Ectodermal cell (in vitro differentiated cells): ENCODE data around the gene STAMBPL1.

Experiments used
- H3K27ac ChIP-seq: 2 replicates; pipeline ENCODE4 v1.7.0; 2013; ENCODE audit warnings: mild to moderate bottlenecking, low read depth, low read length; ENCODE audit not compliant: insufficient read depth, poor library complexity, severe bottlenecking
- H3K27me3 ChIP-seq: 2 replicates; pipeline ENCODE4 v1.7.0; 2013; ENCODE audit warnings: mild to moderate bottlenecking, low read length; ENCODE audit not compliant: insufficient read depth, control insufficient read depth, poor library complexity, severe bottlenecking
- H3K36me3 ChIP-seq: one replicate; pipeline ENCODE4 v1.7.0; 2013; ENCODE audit warnings: low read length; ENCODE audit not compliant: control insufficient read depth, insufficient read depth
- H3K4me1 ChIP-seq: one replicate; pipeline ENCODE4 v1.7.0; 2013; ENCODE audit warnings: low read length; ENCODE audit not compliant: control insufficient read depth, insufficient read depth
- H3K4me3 ChIP-seq: 2 replicates; pipeline ENCODE4 v1.7.0; 2013; ENCODE audit warnings: low read depth, low read length, control low read depth; ENCODE audit not compliant: insufficient read depth
- H3K9me3 ChIP-seq: 2 replicates; pipeline ENCODE4 v1.7.0; 2013; ENCODE audit warnings: mild to moderate bottlenecking, low read length, moderate library complexity; ENCODE audit not compliant: control insufficient read depth
- WGBS, 2 experiments: methylation state at CpG; one replicate each; pipeline ENCODE4 v1.1.7; 2013; ENCODE audit warnings: missing lambda C conversion rate in 2 of 2; 5-methylcytosine and 5-hydroxymethylcytosine counted together

STAMBPL1 gene

GRCh38 chr10:88840104-88840503, 39.9 kb upstream of the STAMBPL1 start:
- Histone ChIP-seq H3K27ac (no peak overlapping the region), H3K4me3 (no peak overlapping the region), H3K27me3 (no peaks in the 10 kb centered on the region), H3K36me3 (no peaks in the 10 kb centered on the region), H3K9me3 (no peaks in the 10 kb centered on the region), H3K4me1 (no peaks in the 10 kb centered on the region)
- WGBS, 2 experiments: 79% methylated on average over 3 of the region's 3 CpGs; no CpG with 5 or more reads in 1 of the 2 experiments

GRCh38 chr10:88840881-88841280, 39.2 kb upstream of the STAMBPL1 start:
- Histone ChIP-seq H3K36me3 (no peaks in the 10 kb centered on the region), H3K27me3 (no peaks in the 10 kb centered on the region), H3K9me3 (no peaks in the 10 kb centered on the region), H3K27ac (no peak overlapping the region), H3K4me1 (no peaks in the 10 kb centered on the region), H3K4me3 (no peak overlapping the region)
- 92 to 94% methylated on average over 4 to 5 of the region's 5 CpGs for WGBS, 2 experiments

GRCh38 chr10:88841316-88842111, 38.5 kb upstream of the STAMBPL1 start:
- Histone ChIP-seq H3K36me3 (no peaks in the 10 kb centered on the region), H3K9me3 (no peaks in the 10 kb centered on the region), H3K27ac (no peak overlapping the region), H3K4me1 (no peaks in the 10 kb centered on the region), H3K4me3 (no peak overlapping the region), H3K27me3 (no peaks in the 10 kb centered on the region)
- WGBS, 2 experiments: 90 to 92% methylated on average over 6 of the region's 6 CpGs

GRCh38 chr10:88843171-88843570, 36.9 kb upstream of the STAMBPL1 start:
- Histone ChIP-seq H3K27me3 (no peaks in the 10 kb centered on the region), H3K4me1 (no peaks in the 10 kb centered on the region)
- WGBS, 2 experiments: 91 to 94% methylated on average over 4 of the region's 4 CpGs

GRCh38 chr10:88848499-88848898, 31.5 kb upstream of the STAMBPL1 start:
- Histone ChIP-seq H3K4me3 (no peak overlapping the region), H3K4me1 (no peaks in the 10 kb centered on the region), H3K9me3 (no peaks in the 10 kb centered on the region), H3K36me3 (no peaks in the 10 kb centered on the region), H3K27ac (no peak overlapping the region), H3K27me3 (no peaks in the 10 kb centered on the region)
- WGBS, 2 experiments: 94 to 100% methylated on average over 1 of the region's 1 CpG

More at GRCh38 chr10:88843171-88843570, 36.9 kb upstream of the STAMBPL1 start:
- H3K9me3 ChIP-seq: no peaks in the 10 kb centered on the region
- H3K27ac ChIP-seq: no peak overlapping the region
- H3K36me3 ChIP-seq: no peaks in the 10 kb centered on the region
- no peak overlapping the region for H3K4me3 ChIP-seq

GRCh38 chr10:88849234-88849633, 30.8 kb upstream of the STAMBPL1 start:
- Histone ChIP-seq H3K27me3 (no peaks in the 10 kb centered on the region), H3K36me3 (no peaks in the 10 kb centered on the region), H3K4me3 (no peak overlapping the region), H3K9me3 (no peaks in the 10 kb centered on the region), H3K4me1 (no peaks in the 10 kb centered on the region), H3K27ac (no peak overlapping the region)
- WGBS, 2 experiments: 92 to 96% methylated on average over 1 of the region's 1 CpG

GRCh38 chr10:88850712-88851111, 29.3 kb upstream of the STAMBPL1 start:
- H3K9me3 ChIP-seq: no peaks in the 10 kb centered on the region
- H3K4me3 ChIP-seq: no peak overlapping the region
- no peaks in the 10 kb centered on the region for H3K4me1 ChIP-seq
- no peak overlapping the region for H3K27ac ChIP-seq
- WGBS, 2 experiments: 95 to 100% methylated on average over 1 of the region's 1 CpG
- no peaks in the 10 kb centered on the region for H3K36me3 ChIP-seq
- no peaks in the 10 kb centered on the region for H3K27me3 ChIP-seq

- H3K36me3 ChIP-seq: no peaks in the 10 kb centered on the region
- H3K4me3 ChIP-seq: no peak within 1 kb of the TSS
- H3K27me3 ChIP-seq: no peaks in the 10 kb centered on the region
- 62 to 75% methylated on average over 5 of the region's 5 CpGs for WGBS, 2 experiments
- no peak within 1 kb of the TSS for H3K27ac ChIP-seq
- H3K9me3 ChIP-seq: no peaks in the 10 kb centered on the region
- no peaks in the 10 kb centered on the region for H3K4me1 ChIP-seq
These were observed 28.3 kb upstream of the STAMBPL1 start, which contains the start of gene ANKRD22 for GRCh38 chr10:88851706-88852105. TSS of gene ANKRD22 (minus strand) at chr10:88851844. CDS start at chr10:88851607, 237 bp downstream.

GRCh38 chr10:88852327-88852726, 27.7 kb upstream of the STAMBPL1 start:
- 91 to 96% methylated on average over 4 of the region's 4 CpGs for WGBS, 2 experiments
- H3K9me3 ChIP-seq: no peaks in the 10 kb centered on the region
- H3K27ac ChIP-seq: no peak overlapping the region
- H3K36me3 ChIP-seq: no peaks in the 10 kb centered on the region
- no peaks in the 10 kb centered on the region for H3K4me1 ChIP-seq
- H3K4me3 ChIP-seq: no peak overlapping the region
- H3K27me3 ChIP-seq: no peaks in the 10 kb centered on the region

- Histone ChIP-seq H3K4me3 (no peak overlapping the region), H3K27me3 (no peaks in the 10 kb centered on the region), H3K9me3 (no peaks in the 10 kb centered on the region), H3K27ac (no peak overlapping the region), H3K4me1 (no peaks in the 10 kb centered on the region), H3K36me3 (no peaks in the 10 kb centered on the region)
- WGBS, 2 experiments: 88 to 91% methylated on average over 4 of the region's 4 CpGs
These were observed 26.7 kb upstream of the STAMBPL1 start for GRCh38 chr10:88853155-88853881.
